ENCODE results near the gene SRCAP.

Gene SRCAP

GRCh38 chr16:30737794-30738648, 39.0 kb downstream of the SRCAP start:
- DNase-seq = no peak

GRCh38 chr16:30738984-30739951, 40.3 kb downstream of the SRCAP start:
- no peak for DNase-seq

GRCh38 chr16:30740364-30741251, 41.6 kb downstream of the SRCAP start:
- DNase-seq = no peak

GRCh38 chr16:30741461-30741914, 42.5 kb downstream of the SRCAP start:
- DNase-seq = no peak

GRCh38 chr16:30743716-30744115, 44.7 kb downstream of the SRCAP start:
- no peak for DNase-seq

- no peak for DNase-seq
Observed at GRCh38 chr16:30744183-30744582, 45.2 kb downstream of the SRCAP start.

GRCh38 chr16:30745082-30745481, 46.1 kb downstream of the SRCAP start:
- no peak for DNase-seq

GRCh38 chr16:30746638-30747175, 47.7 kb downstream of the SRCAP start:
- peak; percentile 66 for DNase-seq

- DNase-seq = no peak
Observed at GRCh38 chr16:30747331-30747730, 48.4 kb downstream of the SRCAP start.

GRCh38 chr16:30747799-30748633, 49.0 kb downstream of the SRCAP start, which contains the start of gene PHKG2:
TSS of gene PHKG2 (plus strand) at chr16:30748425. CDS start at chr16:30748821, 396 bp downstream.
- DNase-seq = peak; percentile 99

GRCh38 chr16:30748634-30749445, 49.9 kb downstream of the SRCAP start:
- DNase-seq = no peak

- no peak for DNase-seq
Observed at GRCh38 chr16:30750201-30750600, 51.2 kb downstream of the SRCAP start.

- DNase-seq = no peak
Observed at GRCh38 chr16:30750876-30751465, 52.0 kb downstream of the SRCAP start.

- no peak for DNase-seq
Observed at GRCh38 chr16:30753596-30753995, 54.6 kb downstream of the SRCAP start.

- no peak for DNase-seq
Observed at GRCh38 chr16:30755955-30756780, 57.2 kb downstream of the SRCAP start.

GRCh38 chr16:30756781-30757100, 57.8 kb downstream of the SRCAP start:
- DNase-seq = no peak

GRCh38 chr16:30757316-30757715, 58.3 kb downstream of the SRCAP start:
- DNase-seq = no peak

GRCh38 chr16:30758988-30759491, 60.1 kb downstream of the SRCAP start:
- peak; percentile 44 for DNase-seq

Data from inflammatory macrophage treated with lipopolysaccharide for 4 hours (primary cell).